Stimulated activated CD4-positive, alpha-beta T cell treated with anti-CD3 and anti-CD28 coated beads, Interleukin-15, amount 100 ng/mL, for 24 hours (primary cell): Measurements from ENCODE around the gene PELI2.

Source experiments
- DNase-seq: peaks from one replicate; pipeline ENCODE4 v3.0.0-alpha.2; 2020

The PELI2 gene

DNA sequence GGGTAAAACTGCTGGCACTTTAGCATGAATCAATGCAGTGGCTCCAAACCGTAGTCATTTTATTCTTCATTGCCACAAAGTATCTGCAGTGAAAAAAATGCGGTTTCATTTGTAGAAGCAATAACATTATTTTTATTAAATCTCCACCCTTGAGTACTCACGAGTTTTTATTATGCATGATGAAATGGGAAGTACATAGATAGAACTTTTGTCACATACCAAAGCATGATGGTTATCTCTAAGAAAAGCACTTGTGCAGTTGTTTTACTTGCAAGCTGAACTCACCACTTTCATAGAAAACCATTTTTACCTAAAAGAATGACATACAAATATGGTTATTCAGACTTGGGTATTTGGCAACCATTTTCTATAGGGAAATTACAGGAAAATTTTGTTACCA is 90.3 kb downstream of the PELI2 start:
- no peak for DNase-seq

DNA sequence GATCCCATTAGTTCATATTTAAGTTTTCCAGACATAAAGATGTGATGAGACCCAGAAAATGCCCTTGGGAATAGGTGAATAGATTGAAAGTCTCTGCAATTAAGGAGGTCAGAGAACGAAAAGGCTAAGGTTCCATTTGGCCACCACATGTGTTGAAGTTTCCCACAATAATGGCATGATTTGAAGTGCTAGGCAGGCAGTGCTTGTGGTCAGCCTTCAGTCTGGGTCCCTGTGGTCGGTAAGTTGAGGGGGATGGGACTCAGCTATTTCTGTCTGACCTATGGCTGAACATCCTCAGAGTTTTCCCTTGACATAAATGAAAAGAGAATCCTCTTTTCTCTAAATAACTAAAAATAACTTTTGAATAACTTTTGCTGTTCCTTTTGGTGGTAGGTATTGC is 92.4 kb downstream of the PELI2 start:
- DNase-seq: no peak

DNA sequence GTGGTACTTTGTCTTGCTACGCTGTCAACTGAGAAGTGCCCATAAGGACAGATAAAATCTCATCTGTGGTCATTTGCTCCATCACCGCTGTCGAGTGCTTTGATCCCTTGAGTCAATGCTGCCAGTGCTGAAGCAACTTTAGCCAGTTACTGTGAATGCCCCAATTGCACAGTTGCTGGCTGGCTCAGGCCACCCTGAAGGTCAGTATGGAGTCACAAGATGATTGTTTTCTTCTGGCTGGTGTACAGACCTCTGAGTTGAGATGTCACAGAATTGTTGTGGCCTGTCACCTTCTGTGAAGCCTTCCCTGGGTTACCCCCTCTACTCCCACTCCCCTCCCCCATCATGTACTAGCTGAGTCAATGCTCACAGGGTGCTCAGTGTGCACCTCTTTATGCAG is 92.9 kb downstream of the PELI2 start:
- DNase-seq: no peak

DNA sequence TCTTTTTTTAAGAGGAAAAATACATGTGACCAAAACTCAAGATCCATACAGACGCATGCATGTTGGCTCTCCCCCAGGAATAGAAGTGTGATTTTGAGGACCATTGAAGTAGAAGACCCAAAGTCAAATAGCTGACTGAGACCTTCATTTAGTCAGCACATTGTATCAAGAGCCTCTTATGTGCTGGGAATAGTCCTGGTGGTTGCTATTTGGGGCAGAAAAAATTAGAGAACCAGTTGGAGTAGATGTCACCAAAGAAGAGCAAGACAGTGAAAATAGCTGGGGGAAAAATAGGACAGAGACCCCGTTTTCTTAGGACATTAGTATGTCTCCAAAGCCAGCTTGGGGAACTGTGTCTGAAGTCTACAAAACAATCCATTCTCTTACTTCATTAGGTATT is 93.6 kb downstream of the PELI2 start:
- DNase-seq: no peak

DNA sequence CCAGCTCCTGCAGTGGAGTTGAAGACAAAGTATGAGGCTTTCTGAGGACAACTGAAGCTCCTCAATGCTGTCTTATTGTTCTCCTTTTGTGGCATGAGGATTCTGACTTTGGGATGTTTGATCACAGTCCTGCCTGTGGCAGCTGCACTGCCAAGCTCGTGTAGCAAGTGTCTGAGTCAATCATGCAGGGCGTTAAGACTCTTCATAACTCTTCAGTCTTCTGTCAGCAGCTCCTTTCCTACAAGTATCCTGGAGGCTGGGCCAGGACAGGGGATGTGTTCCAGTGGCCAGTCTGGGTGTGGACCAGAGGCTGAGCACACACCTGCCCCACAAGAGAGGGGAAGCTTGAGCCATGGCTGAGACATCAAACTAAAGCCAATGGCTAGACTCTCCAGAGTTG is 94.3 kb downstream of the PELI2 start:
- DNase-seq: no peak

DNA sequence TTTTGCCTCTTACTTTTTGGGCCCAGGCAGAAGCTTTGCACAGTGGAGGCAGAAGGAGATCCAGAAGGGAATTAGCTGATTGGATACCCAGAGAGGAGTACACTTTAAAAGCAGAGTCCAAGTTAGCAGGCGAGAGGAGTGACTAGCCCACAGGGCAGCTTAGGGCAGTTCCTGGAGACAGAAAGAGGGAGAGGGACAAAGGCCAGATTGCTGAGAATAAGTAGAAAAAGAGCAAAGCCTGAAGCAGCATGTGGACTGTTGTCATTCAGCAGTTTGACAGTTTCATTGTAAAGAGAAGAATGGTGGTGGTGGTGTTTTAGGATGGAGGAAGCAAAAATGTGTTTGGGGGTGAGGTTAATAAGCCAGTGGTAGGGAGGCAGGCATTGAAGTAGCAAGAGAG is 95.1 kb downstream of the PELI2 start:
- DNase-seq: no peak

DNA sequence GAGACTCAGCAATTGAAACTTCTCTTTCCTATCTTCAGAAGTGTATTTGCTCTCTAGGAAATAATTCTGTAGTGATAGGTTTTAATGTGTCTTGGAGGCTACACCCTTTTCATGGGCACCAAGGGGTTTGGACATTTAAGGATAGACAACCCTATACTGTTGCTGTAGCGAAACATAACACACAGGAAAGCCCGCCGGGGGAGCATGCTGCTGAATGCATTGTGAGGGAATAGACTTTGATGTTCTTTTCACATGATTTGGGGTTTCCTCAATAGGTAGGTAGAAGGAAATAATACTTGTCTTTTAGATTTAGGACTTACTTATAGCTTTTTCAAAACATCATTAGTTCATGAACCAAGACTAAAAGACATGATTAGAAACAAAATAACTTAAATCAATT is 97.0 kb downstream of the PELI2 start:
- DNase-seq: no peak

DNA sequence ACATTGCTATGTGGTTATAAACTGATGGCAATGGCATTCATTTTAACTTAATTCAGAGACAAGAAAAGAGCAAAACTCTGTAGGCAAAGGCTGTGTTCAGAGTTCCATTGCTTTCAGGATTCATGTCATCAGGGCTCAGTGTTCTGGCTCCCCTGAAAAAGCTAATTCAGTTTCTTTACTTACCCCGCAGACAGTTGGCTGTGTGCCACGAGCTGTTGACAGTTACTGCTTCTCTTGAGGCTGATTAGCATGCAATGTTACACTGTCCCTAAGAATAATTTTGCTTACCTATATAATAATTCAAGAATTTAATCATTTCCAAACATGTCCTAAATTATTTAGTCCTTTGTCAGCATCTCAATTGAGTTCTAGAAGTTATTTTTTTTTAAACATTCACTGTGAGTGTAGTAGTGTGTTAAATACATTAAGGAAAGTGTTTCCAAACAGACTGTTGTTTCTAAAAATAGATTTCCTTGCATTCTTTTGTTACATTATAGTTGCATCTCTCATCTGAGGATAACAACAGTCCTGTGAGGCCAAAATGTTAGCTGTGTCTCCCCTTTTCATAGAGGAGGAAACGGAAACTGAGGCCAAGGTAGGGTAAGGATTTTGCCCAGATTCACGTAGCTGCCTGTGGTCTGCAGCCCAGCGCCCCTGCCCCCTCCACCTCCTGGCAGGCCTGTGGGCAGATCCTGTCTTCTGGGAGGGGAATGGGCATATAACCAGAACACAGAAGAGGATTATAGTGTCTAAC is 98.6 kb downstream of the PELI2 start:
- no peak for DNase-seq

DNA sequence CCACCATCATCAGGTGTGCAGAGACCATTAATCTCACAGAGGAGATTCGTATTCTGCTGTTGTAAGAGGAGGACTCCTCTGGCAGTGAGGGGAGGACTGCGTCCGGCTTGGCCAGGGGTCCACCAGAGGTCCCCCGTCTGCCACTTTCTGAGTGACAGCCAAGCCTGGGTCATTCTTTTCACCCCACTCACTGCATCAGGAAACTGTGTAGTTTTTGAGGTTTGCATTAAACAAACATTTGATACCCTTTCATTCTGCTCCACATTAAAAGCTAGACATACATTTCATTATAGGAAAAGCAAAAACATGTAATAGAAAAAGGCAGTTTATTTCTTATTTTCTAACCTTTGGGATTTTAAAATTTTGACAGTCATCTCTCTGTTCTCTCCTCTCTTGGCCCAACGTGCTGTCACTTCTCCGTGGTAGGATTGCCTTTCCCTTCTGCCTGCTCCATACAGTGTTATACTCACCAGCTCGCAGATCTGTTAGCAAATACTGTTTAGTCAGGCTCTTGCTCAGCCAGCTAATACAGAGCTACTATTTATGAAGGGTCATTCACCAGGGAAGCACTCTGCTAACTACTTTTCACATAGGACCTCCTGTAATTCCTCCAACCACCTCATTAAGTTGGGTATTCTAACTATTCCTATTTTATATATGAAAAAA is 99.3 kb downstream of the PELI2 start:
- no peak for DNase-seq

DNA sequence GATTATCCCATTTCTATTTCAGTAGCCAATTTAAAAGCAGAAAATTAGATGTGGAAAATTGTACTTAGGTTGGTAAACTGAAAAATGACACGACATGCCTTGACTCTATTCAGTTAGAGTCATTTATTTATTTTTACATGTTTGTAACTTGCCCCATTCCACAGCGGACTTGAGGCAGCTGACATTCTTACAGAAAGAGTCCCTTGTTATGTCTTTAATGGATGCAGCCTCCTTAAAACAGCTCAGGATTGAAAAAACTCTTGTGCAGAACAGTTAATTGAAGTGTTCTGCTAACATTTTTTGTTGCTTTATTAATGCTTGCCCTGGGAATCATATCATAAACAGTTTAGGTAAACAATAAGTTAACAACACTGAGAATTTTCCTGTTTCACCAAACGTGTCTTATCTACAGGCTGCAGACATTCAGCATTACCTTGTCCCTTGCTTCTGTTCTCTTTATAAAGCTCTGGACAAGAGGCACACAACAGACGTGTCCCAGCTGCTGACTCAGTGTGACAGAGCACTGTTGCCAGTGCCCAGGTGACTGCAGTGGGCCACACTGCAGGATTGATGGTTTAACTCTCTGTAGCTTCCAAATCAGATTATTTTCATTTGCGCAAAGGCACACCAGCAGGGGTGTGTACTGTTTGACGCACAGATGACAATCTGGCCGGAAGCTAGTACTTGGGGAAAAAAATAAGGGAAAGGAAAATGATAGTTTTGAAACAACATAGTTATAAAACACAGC is 101.6 kb downstream of the PELI2 start:
- DNase-seq: no peak

DNA sequence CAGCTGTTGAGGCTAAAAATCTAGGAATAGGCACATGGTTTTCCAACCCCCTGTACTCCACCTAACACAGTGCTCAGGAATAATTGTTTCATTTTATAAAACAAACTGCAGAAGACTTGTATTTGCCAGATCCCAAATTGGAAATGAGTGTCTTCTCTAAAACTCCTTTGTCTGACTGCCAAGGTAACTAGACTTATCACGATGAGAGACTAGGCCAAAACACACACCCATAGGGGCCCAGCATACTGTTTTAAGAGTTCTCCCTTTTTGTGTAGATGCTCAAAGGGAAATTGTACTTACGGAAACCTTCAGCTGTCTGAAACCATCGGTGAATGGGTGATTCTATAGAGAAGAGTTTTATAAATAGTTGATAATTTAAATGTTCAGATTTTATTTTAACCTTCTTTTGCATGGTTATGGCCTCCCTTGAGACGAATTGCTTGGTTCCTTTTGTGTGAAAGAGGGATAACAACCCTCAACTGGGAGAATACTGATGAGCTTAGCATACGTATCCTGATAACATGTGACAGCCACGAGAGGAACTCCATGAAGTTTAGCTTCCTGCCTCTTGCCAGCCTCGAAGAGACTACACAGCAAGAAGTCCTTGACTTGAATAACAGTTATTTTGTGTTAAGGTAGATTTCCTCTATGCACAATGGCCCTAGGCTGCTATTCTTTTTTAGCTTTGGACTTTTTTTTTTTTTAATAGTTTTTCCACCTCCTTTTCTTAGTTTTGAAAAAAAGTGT is 103.3 kb downstream of the PELI2 start:
- no peak for DNase-seq

DNA sequence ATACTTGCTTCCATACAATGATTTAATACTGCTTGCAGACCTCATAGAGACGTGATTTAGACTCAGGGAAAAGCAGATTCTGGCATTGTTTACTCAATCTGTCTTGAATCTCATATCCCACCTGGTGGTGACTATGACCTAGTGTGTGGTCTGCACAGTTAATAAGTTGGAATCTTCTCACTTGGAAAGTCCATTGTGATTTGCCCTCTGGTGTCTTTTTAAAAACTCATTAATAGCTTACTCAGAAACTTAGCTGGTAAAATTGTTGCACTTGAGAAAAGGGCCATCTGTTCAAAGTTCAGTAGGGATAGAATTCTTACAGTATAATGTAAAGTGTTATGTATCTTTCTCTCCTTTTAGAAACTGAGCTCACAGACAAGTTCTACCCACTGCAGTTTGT is 106.0 kb downstream of the PELI2 start:
- DNase-seq: no peak

DNA sequence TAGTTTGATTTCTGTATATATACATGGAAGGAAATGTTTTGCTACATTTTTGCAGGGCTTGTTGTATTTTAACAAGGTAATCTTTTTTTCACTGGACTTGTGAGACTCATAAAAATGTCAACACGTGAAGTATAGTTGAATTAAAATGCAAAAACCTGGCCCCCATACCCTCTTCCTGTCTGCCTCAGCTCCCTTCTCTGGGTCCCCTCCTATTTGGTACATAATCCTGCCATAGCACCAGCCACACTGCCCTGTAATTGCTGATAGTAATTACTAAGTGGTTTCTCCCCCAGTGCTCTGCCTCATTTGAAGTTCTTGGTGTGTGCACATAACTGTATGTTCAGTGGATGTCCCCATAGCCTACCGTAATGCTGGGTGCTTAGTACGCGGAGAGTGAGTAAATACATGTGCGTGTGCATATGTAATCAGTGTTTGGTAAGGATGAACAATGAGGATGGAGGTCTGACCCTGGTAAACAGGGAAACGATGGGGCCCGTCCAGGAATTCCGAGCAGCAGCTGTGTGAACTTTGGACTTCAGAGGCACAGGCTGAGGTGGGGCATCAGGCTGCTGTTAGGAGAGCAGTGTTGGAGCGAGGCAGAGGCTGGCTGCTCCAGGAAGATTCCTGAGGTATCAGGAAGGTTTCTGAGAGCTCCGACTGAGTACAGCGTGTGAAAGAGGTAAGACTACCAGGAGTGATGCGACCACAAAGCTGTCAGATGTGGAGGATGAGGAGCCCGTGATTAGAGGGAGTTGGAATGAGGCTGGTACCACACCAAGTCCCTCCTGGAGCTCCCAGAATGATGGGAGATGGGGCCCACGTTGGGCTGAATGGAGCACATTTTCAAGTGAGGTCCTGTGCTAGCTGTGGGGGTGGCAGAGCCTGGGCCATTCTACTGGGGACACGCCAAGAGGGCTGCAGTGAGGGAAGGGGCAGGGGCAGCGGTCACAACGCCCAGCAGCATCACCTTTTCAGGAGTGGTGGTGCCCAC is 106.8 kb downstream of the PELI2 start:
- DNase-seq: no peak

DNA sequence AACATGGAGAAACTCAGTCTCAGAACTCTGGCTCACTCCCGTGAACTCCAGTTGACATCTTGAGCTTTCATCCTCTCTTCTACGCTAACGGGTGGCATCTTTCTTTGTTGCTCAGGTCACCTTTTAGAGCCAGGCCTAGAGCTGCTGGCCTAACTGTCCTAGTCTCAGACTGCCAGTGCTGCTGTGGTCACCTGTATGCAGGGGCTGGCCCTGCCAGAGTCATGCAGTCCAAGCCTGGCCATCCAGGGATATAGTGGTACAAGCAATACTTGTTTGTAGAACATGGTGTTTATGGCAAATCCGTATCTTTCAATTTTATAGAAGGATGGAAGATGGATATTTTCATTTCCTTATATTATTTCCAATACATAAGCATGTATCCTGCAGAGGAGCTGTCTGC is 117.2 kb downstream of the PELI2 start:
- no peak for DNase-seq

DNA sequence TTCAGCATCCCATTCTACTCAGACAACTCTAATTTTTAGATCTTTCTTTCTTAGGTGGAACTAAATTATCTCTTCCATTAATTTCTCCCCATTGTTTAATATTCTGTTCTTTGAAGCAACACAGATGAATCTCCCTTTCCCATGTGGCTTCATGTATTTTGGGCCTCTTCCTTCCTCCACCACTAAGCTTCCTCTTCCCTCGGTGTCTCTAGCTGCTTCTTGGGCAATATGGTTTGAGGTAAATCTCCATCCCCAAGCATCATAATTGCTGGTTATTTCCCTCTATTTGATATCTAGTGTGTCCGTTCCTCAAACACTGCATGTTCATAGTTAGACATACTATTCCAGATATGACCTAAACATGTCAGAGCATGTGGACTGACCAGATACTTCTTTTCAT is 119.2 kb downstream of the PELI2 start:
- no peak for DNase-seq

DNA sequence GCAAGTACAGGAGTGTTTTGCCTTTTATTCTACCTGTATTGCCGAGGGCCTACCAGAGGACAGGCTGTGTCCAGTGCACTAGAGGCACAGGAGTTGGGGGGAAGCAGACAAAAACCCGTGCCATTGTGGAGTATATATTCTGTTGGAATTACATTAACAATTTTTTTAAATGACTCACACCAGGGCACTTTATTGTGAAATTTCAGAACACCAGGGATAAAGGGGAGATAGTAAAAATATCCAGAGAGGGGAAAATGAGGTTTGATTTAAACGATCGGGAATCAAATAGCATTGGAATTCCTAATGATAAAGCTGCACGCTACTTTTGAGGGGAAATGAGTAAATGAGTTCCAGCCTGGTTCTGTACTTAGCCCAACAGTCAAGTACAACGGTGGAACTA is 123.2 kb downstream of the PELI2 start:
- DNase-seq: no peak

DNA sequence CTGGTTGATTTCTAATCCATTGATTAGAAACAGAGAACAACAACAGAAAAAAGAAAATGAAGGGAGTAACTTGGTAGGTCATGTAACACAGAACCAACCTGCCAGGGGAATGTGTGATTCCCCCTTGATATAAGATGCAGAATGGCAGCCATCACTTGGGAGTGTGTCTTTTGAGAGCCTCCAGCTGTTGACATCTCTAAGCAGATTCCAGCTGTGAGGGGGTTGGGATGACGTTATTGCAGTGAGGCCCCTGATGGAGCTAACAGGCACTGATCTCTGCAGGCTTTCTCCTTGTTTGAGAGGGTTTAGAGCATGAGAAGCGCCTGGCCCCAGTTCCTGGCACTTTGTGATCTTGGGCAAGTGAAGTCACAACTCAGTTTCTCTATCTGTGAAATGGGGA is 124.9 kb downstream of the PELI2 start:
- no peak for DNase-seq

DNA sequence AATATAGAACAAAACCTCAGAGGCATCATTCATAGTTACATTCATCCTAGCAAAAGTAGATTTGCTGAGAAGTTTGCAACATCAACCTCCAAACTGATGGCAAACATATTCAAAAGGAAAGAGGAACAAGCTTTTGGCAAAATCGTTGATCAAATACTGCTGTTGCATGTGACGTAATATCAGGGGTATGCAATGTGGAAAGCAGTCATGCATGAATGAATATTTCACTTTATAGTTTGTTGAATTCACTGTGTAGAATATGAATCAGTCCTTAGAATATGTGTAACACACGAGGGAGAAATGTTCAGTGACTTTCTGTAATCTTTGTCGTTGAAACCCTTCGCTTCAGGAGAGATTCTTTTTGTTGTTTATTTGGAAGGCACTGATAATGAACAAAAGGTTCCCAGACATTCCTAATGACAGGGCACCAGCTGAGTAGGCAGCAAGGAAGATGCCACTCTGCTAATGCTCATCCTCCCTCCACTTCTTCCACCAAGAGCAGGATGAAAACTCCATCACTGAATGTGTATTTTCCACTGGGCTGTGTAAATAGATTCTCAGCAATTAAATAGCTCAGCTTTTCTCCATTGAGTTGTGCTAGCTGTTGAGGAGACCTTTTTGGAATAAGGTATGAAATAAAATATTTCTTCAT is 126.1 kb downstream of the PELI2 start:
- no peak for DNase-seq

DNA sequence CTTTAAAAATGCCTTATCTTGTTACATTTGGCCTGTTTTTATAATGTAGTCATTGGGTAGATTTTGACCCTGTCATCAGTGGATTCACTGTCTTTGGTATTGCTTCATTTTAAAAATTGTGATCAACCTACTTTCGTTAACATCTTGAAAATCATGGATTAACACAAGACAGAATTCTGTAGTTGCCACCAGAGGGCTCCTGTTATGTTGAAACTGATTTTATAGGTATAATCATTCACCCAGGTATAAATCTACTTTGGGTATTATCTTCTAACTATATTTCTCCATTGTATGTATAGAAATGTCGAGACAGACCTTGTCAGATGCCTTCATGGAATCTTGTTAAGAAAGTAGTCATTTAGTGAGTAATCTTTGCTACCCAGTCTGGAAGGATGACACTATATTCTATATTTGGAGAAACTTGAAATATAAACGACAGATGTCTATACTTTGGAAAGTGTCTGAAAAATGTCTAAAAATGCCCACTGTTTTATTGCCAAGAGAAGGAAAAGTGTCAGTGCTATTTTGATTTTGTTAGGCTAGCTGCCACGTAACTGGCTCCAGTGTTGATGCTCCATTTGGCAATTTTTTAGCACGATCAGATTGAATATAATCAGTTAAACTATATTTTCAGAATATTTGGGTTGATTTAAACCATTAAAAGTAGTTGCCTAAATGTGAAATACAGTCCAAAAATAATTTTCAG is 129.4 kb downstream of the PELI2 start:
- no peak for DNase-seq

DNA sequence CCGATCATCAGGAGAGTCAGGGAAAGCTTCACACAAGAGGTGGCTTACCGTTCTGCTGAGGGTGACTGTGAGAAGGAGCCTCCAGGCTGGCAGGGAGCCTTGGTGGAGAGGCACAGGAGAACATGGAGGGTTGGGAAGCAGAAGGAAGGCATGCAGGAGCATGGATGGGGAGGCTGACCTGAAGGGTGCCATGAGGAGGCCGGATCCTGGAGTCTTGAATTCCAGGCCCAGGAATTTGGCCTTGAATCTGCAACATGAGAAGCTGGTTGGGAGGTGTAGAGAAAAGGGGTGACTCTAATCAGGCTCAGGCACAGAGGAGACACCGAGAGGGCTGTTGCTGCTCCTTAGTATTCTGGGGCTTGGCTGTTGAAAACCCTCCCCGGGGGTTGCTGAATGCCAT is 130.2 kb downstream of the PELI2 start:
- no peak for DNase-seq

DNA sequence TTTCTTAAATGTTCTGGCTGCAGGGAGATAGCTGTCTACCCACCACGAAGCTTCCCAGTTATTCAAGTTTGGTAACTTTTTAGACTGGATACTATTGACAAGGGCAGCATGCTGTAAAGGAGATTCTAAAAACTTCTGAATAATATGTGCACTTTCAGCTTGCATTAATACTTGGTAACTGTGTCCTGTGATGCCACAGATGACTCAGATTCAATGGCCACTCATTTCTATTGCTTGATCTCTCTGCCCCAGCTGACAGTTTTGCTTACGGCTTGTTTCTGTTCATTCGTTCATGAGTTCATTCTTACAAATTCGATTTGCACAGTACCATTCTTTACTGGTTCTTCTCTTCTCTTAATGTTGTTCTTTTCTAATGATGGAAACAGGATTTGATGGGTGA is 142.8 kb downstream of the PELI2 start:
- DNase-seq: no peak
